Endothelial cell of umbilical vein (primary cell): ENCODE data around the gene NPTN.

ENCODE experiments used
- EZH2 ChIP-seq: IDR thresholded peaks from 2 replicates; pipeline ENCODE4 v1.6.1; 2012; ENCODE audit warnings: borderline replicate concordance, low read depth, mild to moderate bottlenecking, moderate library complexity, low read length, inconsistent platforms; ENCODE audit not compliant: severe bottlenecking
- FOS ChIP-seq: IDR thresholded peaks from 2 replicates; pipeline ENCODE4 v1.6.1; 2011; ENCODE audit warnings: mild to moderate bottlenecking, low read length, moderate library complexity, borderline replicate concordance; ENCODE audit not compliant: insufficient read depth
- GATA2 ChIP-seq: IDR thresholded peaks from 2 replicates; pipeline ENCODE4 v1.7.0; 2011; ENCODE audit warnings: low read depth, mild to moderate bottlenecking, moderate library complexity, mixed read lengths, low read length; ENCODE audit not compliant: insufficient read length, insufficient read depth
- MYC ChIP-seq: IDR thresholded peaks from one replicate; pipeline ENCODE4 v1.6.1; 2011; ENCODE audit warnings: mild to moderate bottlenecking, low read depth, low read length
- POLR2A ChIP-seq: IDR thresholded peaks from 2 replicates; pipeline ENCODE4 v1.6.1; 2012; ENCODE audit warnings: low read depth, mild to moderate bottlenecking, control low read depth, low read length
- POLR2AphosphoS5 ChIP-seq: IDR thresholded peaks from 2 replicates; pipeline ENCODE4 v1.6.1; 2012; ENCODE audit warnings: low read depth, mild to moderate bottlenecking, control low read depth, low read length, moderate library complexity; ENCODE audit not compliant: insufficient read depth
- TF ChIP-seq, protein P1 (sequence below), 2 donors: IDR thresholded peaks; 1 replicate in 1 of 2; 2 replicates in 1 of 2; pipeline ENCODE4 v1.5.1; 2011; ENCODE audit warnings: low read length in 2 of 2, mild to moderate bottlenecking in 2 of 2, moderate library complexity in 2 of 2, control low read depth in 1 of 2, inconsistent platforms in 1 of 2, low read depth in 1 of 2; ENCODE audit not compliant: insufficient read depth in 1 of 2; ENCODE audit errors: extremely low read depth in 1 of 2
- TF ChIP-seq, protein P2 (sequence below): IDR thresholded peaks from 2 replicates; pipeline ENCODE4 v1.6.1; 2011; ENCODE audit not compliant: insufficient read depth, insufficient read length

DNA sequence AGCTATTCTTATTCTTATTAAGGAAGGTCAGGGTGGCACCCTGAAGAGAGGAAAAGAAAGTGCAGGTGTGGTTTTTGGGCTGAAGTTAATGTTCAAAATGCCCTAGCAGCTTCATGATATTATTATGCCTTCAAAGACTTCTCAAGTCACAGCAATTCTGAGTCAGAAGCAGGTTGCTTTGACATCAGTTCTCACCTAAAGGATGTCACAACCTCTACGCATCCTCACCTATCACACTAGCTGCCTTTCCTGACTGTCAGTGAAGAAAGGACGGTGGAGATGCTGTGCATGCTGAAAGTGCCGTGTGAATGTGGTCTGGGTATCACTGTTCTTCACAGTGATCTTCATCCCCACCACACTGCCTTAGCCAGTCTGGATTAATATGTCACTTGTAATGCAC, 49.6 kb downstream of the NPTN start:
- TF ChIP-seq, protein P1, sequence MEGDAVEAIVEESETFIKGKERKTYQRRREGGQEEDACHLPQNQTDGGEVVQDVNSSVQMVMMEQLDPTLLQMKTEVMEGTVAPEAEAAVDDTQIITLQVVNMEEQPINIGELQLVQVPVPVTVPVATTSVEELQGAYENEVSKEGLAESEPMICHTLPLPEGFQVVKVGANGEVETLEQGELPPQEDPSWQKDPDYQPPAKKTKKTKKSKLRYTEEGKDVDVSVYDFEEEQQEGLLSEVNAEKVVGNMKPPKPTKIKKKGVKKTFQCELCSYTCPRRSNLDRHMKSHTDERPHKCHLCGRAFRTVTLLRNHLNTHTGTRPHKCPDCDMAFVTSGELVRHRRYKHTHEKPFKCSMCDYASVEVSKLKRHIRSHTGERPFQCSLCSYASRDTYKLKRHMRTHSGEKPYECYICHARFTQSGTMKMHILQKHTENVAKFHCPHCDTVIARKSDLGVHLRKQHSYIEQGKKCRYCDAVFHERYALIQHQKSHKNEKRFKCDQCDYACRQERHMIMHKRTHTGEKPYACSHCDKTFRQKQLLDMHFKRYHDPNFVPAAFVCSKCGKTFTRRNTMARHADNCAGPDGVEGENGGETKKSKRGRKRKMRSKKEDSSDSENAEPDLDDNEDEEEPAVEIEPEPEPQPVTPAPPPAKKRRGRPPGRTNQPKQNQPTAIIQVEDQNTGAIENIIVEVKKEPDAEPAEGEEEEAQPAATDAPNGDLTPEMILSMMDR (IDR thresholded peaks at IDR 0.05; ENCODE audit: extremely low read depth in 1 of 2, insufficient read depth in 1 of 2, low read depth in 1 of 2, low read length in 2 of 2), result no peak
- no peak for TF ChIP-seq GATA2
- TF ChIP-seq, protein P2, sequence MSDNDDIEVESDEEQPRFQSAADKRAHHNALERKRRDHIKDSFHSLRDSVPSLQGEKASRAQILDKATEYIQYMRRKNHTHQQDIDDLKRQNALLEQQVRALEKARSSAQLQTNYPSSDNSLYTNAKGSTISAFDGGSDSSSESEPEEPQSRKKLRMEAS, result no peak
- TF ChIP-seq MYC, result no peak
- TF ChIP-seq POLR2A, result no peak
- no peak for TF ChIP-seq POLR2AphosphoS5
- TF ChIP-seq FOS, result no peak
- TF ChIP-seq EZH2, result no peak
